Daoy (cell line): ENCODE measurements around the gene CD83. TPM values are rescaled to one million over a fixed set of nuclear protein-coding genes. Genes with fewer than 3 reads are reported as not detected.
A peak's percentile ranks its signal among the peaks of the same experiment; 100 is the strongest.

Source experiments
- DNase-seq: peaks from one replicate; pipeline ENCODE4 v3.0.0-alpha.2; 2015; ENCODE audit warnings: low read depth
- total RNA-seq: library from RNA; depleted of rRNA; stranded (reverse); fragments of >200 nt; shearing (Covaris generic); gene quantifications from 2 replicates; pipeline ENCODE4 v1.2.3, GENCODE V29; 2014

CD83 gene
- total RNA-seq, 1 experiment from 2014 or later: 16.8 TPM

DNA sequence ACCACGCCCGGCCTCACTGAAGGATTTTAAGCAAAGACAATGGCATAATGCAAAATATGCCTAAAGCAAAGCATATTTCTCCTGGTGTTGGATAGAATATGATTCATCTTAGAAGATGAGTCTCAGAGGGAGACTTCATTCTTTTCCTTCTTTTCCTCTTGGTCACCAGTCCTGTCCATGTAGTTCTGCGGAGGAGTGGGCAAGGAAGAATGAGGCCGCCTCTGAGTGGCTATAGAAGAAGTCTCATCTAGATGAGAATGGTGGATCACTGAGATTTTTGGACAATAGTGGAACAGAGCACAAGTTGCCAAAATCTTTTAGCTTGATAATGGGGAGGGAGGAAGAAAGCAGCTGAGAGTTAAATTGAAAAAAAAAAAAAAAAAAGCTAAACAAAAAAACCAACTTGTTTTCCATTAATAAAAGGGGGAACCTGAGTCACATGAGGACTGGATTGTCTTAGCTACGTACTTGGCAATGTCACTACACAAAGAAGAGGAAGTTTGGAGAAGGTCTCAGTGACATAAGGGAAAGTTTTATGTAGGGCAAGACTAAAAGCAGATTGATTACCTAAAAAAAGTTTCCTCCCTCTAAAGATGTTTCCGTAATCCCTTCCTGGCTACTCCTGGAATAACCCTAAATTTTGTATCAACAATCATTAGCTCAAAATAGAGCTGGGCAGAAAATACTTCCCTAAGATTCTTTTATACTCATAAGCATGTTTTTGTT lies 6.0 kb downstream of the CD83 start:
- DNase-seq: no peak

DNA sequence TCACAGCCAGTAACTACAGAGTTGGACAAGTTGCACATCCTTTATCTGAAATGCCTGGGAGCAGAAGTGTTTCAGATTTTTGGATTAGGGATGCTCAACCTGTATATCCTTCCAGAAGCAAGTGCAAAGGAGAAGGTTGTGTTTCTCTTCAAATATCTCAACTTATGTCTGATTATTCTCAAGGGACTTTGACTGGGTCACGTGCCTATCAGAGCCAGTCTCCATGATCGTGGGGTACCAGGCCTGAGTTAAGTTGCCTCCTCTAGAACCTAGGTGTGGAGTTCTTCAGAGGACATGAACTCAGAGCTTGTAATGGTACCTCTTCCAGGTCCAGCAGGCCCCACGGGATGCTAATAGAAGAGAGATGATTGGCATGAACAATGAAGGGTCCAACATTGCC lies 7.8 kb downstream of the CD83 start:
- DNase-seq: no peak

DNA sequence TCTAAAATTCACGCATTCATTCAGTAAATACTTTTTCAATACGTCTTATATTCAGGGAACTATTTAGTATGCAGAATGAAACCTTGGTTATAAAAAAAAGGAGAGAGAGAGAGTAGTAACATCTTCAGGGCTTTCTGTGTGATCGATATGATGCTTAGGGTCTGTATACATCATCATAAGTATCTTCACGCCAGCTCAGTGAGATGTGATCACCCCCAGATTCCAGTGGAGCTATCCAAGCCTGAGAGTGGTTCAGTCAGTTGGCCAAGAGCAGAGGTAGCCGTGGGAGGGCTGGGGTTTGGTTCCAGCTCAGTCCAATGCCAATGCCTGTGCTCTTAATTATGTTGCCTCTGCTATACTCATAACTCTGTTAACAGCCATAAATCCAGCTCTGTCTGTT lies 8.6 kb downstream of the CD83 start:
- no peak for DNase-seq

- DNase-seq: no peak
Observed at GRCh38 chr6:14127611-14128010, 10.0 kb downstream of the CD83 start.

GRCh38 chr6:14128012-14128411 lies 10.4 kb downstream of the CD83 start:
- no peak for DNase-seq

DNA sequence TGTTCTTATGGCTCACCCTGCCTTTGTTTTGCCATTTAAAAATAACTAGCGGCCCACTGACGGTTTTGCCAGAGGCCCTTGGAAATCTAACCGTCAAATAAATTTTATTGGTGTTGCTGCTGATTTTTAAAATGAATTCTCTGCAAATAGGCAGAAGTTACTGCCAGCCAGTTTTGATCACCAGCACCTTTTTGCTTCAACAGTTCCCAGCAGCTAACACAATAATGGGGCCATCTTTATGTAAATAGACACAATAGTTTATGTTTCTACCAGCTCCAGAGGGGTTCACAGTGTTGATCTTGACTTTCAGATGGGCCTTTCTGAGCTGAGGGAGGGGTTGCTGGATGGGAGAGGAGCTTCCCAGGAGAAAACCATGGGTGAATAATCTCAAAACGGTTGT lies 11.2 kb downstream of the CD83 start:
- no peak for DNase-seq

DNA sequence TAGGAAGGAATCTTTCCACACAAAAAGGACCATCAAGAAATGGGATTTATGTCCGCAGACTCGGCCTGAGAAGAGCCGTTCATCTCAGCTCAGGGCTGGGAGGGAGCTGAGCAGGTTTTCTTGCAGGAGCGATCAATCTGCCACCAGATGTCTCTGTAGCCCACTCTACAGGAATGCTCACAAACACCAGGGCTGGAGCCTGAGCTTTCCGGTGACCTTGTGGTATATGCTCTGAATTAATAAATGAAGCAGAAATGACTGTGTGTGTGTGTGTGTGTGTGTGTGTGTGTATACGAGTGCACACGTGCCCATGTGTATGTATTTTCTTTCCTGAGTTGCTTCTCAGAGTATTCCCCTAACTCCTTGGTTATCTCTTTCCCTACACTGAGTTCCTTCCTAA lies 12.0 kb downstream of the CD83 start:
- DNase-seq: peak; percentile 64

- DNase-seq: no peak
Observed at GRCh38 chr6:14130435-14131075, 13.0 kb downstream of the CD83 start.

- no peak for DNase-seq
Observed at GRCh38 chr6:14131579-14131978, 14.0 kb downstream of the CD83 start.

DNA sequence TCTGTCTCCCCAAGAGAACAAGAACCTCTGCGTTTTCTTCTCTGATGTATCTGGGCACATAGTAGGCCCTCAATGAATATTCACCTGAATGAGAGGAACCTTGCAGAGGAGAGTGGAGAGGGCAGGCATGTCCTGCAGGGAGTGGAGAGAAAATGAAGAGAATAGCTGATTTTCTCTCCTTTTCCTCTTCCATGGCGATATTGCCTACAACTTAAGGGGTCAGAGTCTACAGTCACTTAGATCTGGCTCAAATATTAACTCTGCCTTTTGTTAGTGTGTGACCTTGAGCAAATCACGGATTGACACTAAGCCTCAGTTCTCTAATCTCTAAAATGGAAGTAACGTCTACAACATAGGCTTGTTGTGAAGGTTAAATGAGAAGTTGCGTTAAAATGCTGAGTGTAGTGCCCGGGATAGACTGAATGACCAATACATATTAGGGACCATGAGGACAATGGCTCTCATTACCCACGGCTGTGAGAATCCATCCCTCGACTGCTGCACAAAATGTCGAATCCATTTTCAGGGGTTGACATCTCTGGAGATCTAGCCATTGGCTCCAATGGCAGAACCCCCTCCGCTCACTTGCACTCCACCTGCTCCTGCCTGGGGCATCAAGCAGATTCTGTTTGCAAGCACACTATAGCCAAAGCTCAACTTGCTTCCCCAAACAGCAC lies 14.8 kb downstream of the CD83 start:
- DNase-seq: no peak

GRCh38 chr6:14132921-14133275 lies 15.3 kb downstream of the CD83 start:
- no peak for DNase-seq

GRCh38 chr6:14134211-14134910 lies 16.8 kb downstream of the CD83 start:
- DNase-seq: no peak

GRCh38 chr6:14135893-14136539 lies 18.4 kb downstream of the CD83 start:
- DNase-seq: no peak

- no peak for DNase-seq
Observed at GRCh38 chr6:14138701-14139215, 21.2 kb downstream of the CD83 start.

GRCh38 chr6:14141351-14142062 lies 23.9 kb downstream of the CD83 start:
- no peak for DNase-seq

GRCh38 chr6:14142063-14142450 lies 24.5 kb downstream of the CD83 start:
- no peak for DNase-seq

- DNase-seq: no peak
Observed at GRCh38 chr6:14142511-14143223, 25.1 kb downstream of the CD83 start.

DNA sequence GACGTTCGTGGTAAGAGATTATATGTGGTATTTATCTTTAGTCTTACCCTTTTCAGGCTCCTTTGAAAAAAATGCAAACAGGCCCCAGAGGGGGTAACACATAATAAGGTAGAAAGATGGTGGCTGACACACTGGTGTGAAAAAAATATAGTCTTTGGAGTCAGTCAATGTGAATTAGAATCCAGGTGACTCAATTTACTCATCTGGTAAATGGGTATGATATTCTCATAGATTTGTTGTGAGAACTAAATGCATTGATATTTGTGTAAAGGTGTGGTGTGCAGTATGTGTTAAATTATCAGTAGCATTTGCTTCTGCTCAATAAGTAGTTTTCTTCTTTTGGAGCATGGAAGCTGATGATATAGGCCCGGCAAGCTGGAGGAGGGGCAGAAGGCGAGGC lies 25.7 kb downstream of the CD83 start:
- DNase-seq: no peak

GRCh38 chr6:14144678-14145113 lies 27.1 kb downstream of the CD83 start:
- DNase-seq: peak; percentile 88

- no peak for DNase-seq
Observed at GRCh38 chr6:14146506-14147096, 29.0 kb downstream of the CD83 start.
